K562 (cell line): ENCODE results near the gene ROBO2. TPM values are rescaled to one million over a fixed set of nuclear protein-coding genes. Genes with fewer than 3 reads are reported as not detected.

Experiments
- BRD9 ChIP-seq: fragments of 450-650 bp; IDR thresholded peaks from 2 replicates; pipeline ENCODE4 v1.6.1; 2018; ENCODE audit warnings: low read depth; ENCODE audit not compliant: partially characterized antibody
- DPF2 ChIP-seq: fragments of 450-650 bp; IDR thresholded peaks from 2 replicates; pipeline ENCODE4 v1.6.1; 2016
- E2F1 ChIP-seq: sonication (generic); formaldehyde crosslinking; IDR thresholded peaks from 2 replicates; pipeline ENCODE4 v1.8.1; 2023; ENCODE audit warnings: mild to moderate bottlenecking, missing genetic modification reagents, moderate library complexity
- OTX1 ChIP-seq: fragments of 450-650 bp; formaldehyde crosslinking; IDR thresholded peaks from 2 replicates; pipeline ENCODE4 v1.4.0; 2022; ENCODE audit warnings: mild to moderate bottlenecking
- ZBTB40 ChIP-seq, 2 experiments: fragments of 450-650 bp in 1 of 2; sonication (generic) in 1 of 2; formaldehyde crosslinking in 1 of 2; IDR thresholded peaks; 2 replicates each; pipeline versions ENCODE4 v1.7.1 to v1.9.0; 2016 to 2022; ENCODE audit warnings: inconsistent platforms in 1 of 2, mild to moderate bottlenecking in 1 of 2, missing genetic modification reagents in 1 of 2
- ZNF318 ChIP-seq, 2 experiments: fragments of 450-650 bp; IDR thresholded peaks; 2 replicates each; pipeline ENCODE4 v1.6.1; 2016; ENCODE audit warnings: mild to moderate bottlenecking in 2 of 2, borderline replicate concordance in 1 of 2, low read depth in 1 of 2, moderate library complexity in 1 of 2
- polyA plus RNA-seq, 8 experiments: library from polyadenylated mRNA; depleted of rRNA in 4 of 8; stranded (reverse) in 5 of 8; unstranded in 3 of 8; fragments of >200 nt; fragmentation: Nextera tagmentation in 2 of 8; fragmentation: Illumina TruSeq in 1 of 8; extraction: Ambion mirVana in 2 of 8; extraction: Trizol in 1 of 8; gene quantifications; 2 replicates each; pipeline versions ENCODE4 v1.2.1 to v1.2.3, GENCODE V29; 2011 to 2014; ENCODE audit warnings: inconsistent platforms in 1 of 8, missing spikeins in 1 of 8
- total RNA-seq, 7 experiments: library from RNA; depleted of rRNA in 6 of 7; stranded (reverse); fragments of >200 nt in 6 of 7; fragmentation: Illumina TruSeq in 2 of 7; extraction: Trizol in 2 of 7; gene quantifications; 2 replicates each; pipeline versions ENCODE4 v1.2.1 to v1.2.3, GENCODE V29; 2011 to 2021; ENCODE audit warnings: low replicate concordance in 1 of 7

Gene ROBO2
- total and polyA plus RNA-seq, 9 of the 15 experiments (the other 6 are each of a cell fraction or from before 2014, with no cell fraction given): 0.84 to 3.0 (median 1.7) TPM

DNA sequence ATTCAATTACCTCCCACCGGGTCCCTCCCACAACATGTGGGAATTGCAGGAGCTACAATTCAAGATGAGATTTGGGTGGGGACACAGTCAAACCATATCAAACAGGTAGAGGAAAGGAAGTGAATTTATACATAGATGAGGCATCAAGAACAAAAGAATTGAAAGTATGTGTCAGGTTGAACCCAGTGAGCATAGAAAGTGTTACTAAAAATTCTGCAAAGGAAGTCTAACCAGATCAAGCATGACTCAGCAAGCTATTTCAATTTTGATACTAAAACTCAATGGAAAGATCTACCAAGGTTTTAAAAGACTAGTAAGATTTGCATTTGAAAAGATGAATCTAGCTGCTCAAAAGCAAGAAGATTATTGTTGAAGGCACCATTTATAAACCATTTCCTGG lies 323.0 kb downstream of the ROBO2 start (continued):
- no peak for TF ChIP-seq ZNF318 (IDR thresholded peaks at IDR 0.05; ENCODE audit: borderline replicate concordance in 1 of 2, low read depth in 1 of 2)
- no peak for TF ChIP-seq OTX1 (CRISPR knock-in tag)
- no peak for TF ChIP-seq BRD9
- no peak for TF ChIP-seq DPF2
- no peak for TF ChIP-seq E2F1 (CRISPR knock-in tag)
- TF ChIP-seq ZBTB40 (IDR thresholded peaks at IDR 0.05): no peak
- no peak for TF ChIP-seq ZBTB40 (CRISPR knock-in tag; IDR thresholded peaks at IDR 0.05)
